SK-N-SH treated with all-trans-retinoic acid at 6 μM for 48 hours (cell line): ENCODE results near the gene GHRL.

Source experiments
- ARNTL ChIP-seq: fragments of 450-650 bp; formaldehyde crosslinking; IDR thresholded peaks from 2 replicates; pipeline ENCODE4 v1.5.0; 2020; ENCODE audit warnings: low read depth, mild to moderate bottlenecking, moderate library complexity, borderline replicate concordance
- ISL1 ChIP-seq: fragments of 250-450 bp; sonication (Bioruptor Pico); IDR thresholded peaks from 2 replicates; pipeline ENCODE4 v2.1.2; 2022; ENCODE audit warnings: mild to moderate bottlenecking, moderate library complexity
- OSR1 ChIP-seq: fragments of 250-450 bp; sonication (Bioruptor Pico); IDR thresholded peaks from 2 replicates; pipeline ENCODE4 v1.8.0; 2022; ENCODE audit warnings: moderate library complexity, mild to moderate bottlenecking, inconsistent platforms
- RARB ChIP-seq: fragments of 250-450 bp; sonication (Bioruptor Pico); IDR thresholded peaks from 2 replicates; pipeline ENCODE4 v1.8.0; 2021; ENCODE audit warnings: mild to moderate bottlenecking, moderate library complexity
- SNAI2 ChIP-seq: fragments of 250-450 bp; sonication (Bioruptor Pico); IDR thresholded peaks from 2 replicates; pipeline ENCODE4 v1.5.0; 2020; ENCODE audit warnings: mild to moderate bottlenecking, moderate library complexity
- ZC3H10 ChIP-seq: fragments of 250-450 bp; sonication (Bioruptor Pico); IDR thresholded peaks from 2 replicates; pipeline ENCODE4 v1.5.1; 2021; ENCODE audit warnings: mild to moderate bottlenecking, moderate library complexity
- ZFP3 ChIP-seq: fragments of 250-450 bp; sonication (Bioruptor Pico); IDR thresholded peaks from 2 replicates; pipeline ENCODE4 v1.5.0; 2020; ENCODE audit warnings: mild to moderate bottlenecking, moderate library complexity
- ZFP30 ChIP-seq: fragments of 450-650 bp; formaldehyde crosslinking; IDR thresholded peaks from 2 replicates; pipeline ENCODE4 v1.5.0; 2022; ENCODE audit warnings: mild to moderate bottlenecking, moderate library complexity
- ZNF8 ChIP-seq: fragments of 450-650 bp; formaldehyde crosslinking; IDR thresholded peaks from 2 replicates; pipeline ENCODE4 v1.5.0; 2020; ENCODE audit warnings: mild to moderate bottlenecking, moderate library complexity
- TF ChIP-seq, protein P1 (sequence below): fragments of 250-450 bp; sonication (Bioruptor Pico); IDR thresholded peaks from 2 replicates; pipeline ENCODE4 v1.5.1; 2020; ENCODE audit warnings: low read depth, mild to moderate bottlenecking, moderate library complexity
- TF ChIP-seq, protein P2 (sequence below): fragments of 250-450 bp; sonication (Bioruptor Pico); IDR thresholded peaks from 2 replicates; pipeline ENCODE4 v1.8.0; 2020; ENCODE audit warnings: mild to moderate bottlenecking, moderate library complexity, borderline replicate concordance
- TF ChIP-seq, protein P3 (sequence below): fragments of 250-450 bp; sonication (Bioruptor Pico); IDR thresholded peaks from 2 replicates; pipeline ENCODE4 v1.8.0; 2021; ENCODE audit warnings: low read depth, mild to moderate bottlenecking, moderate library complexity, borderline replicate concordance
- TF ChIP-seq, protein P4 (sequence below): fragments of 250-450 bp; sonication (Bioruptor Pico); IDR thresholded peaks from 2 replicates; pipeline ENCODE4 v1.5.1; 2021; ENCODE audit warnings: mild to moderate bottlenecking, moderate library complexity

DNA sequence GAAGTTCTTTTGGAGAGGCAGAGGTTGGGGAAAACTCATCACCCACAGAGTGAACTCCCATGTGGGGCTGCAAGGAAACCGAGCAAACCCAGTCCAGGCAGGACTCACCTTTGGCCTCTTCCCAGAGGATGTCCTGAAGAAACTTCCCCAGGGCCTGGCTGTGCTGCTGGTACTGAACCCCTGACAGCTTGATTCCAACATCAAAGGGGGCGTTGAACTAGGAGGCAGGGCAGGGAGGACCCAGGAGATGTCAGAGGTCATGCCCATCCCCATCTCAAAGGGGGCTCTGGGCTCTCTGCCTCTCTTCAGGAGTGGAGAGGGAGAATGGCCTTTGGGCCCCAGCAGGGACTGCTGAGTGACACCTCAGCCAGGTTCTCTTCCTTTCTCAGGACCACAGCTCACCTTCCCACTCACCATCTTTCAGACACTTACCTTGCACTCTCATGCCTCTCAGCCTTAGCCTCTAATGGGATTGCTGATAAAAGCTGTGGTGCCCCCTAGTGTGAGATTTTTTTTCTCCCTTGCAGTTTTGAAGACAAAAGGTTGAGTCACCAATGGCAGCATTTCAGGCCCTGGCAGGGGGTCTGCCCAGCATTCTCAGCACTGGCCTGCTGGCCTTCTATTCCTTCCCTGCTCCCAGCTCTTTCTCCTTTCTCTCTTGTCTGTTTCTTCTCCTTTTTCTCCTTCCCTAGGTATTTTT, 6.0 kb downstream of the GHRL start:
- no peak for TF ChIP-seq ZFP30 (CRISPR knock-in tag)
- no peak for TF ChIP-seq RARB (CRISPR knock-in tag)
- TF ChIP-seq, protein P1, sequence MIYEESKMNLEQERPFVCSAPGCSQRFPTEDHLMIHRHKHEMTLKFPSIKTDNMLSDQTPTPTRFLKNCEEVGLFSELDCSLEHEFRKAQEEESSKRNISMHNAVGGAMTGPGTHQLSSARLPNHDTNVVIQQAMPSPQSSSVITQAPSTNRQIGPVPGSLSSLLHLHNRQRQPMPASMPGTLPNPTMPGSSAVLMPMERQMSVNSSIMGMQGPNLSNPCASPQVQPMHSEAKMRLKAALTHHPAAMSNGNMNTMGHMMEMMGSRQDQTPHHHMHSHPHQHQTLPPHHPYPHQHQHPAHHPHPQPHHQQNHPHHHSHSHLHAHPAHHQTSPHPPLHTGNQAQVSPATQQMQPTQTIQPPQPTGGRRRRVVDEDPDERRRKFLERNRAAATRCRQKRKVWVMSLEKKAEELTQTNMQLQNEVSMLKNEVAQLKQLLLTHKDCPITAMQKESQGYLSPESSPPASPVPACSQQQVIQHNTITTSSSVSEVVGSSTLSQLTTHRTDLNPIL (CRISPR knock-in tag) = no peak
- no peak for TF ChIP-seq OSR1 (CRISPR knock-in tag)
- no peak for TF ChIP-seq SNAI2 (CRISPR knock-in tag)
- TF ChIP-seq ARNTL = no peak
- TF ChIP-seq ZFP3 (CRISPR knock-in tag) = no peak
- TF ChIP-seq ISL1 (CRISPR knock-in tag) = no peak
- TF ChIP-seq ZNF8 = no peak
- TF ChIP-seq, protein P2, sequence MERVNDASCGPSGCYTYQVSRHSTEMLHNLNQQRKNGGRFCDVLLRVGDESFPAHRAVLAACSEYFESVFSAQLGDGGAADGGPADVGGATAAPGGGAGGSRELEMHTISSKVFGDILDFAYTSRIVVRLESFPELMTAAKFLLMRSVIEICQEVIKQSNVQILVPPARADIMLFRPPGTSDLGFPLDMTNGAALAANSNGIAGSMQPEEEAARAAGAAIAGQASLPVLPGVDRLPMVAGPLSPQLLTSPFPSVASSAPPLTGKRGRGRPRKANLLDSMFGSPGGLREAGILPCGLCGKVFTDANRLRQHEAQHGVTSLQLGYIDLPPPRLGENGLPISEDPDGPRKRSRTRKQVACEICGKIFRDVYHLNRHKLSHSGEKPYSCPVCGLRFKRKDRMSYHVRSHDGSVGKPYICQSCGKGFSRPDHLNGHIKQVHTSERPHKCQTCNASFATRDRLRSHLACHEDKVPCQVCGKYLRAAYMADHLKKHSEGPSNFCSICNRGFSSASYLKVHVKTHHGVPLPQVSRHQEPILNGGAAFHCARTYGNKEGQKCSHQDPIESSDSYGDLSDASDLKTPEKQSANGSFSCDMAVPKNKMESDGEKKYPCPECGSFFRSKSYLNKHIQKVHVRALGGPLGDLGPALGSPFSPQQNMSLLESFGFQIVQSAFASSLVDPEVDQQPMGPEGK = no peak
- TF ChIP-seq, protein P3, sequence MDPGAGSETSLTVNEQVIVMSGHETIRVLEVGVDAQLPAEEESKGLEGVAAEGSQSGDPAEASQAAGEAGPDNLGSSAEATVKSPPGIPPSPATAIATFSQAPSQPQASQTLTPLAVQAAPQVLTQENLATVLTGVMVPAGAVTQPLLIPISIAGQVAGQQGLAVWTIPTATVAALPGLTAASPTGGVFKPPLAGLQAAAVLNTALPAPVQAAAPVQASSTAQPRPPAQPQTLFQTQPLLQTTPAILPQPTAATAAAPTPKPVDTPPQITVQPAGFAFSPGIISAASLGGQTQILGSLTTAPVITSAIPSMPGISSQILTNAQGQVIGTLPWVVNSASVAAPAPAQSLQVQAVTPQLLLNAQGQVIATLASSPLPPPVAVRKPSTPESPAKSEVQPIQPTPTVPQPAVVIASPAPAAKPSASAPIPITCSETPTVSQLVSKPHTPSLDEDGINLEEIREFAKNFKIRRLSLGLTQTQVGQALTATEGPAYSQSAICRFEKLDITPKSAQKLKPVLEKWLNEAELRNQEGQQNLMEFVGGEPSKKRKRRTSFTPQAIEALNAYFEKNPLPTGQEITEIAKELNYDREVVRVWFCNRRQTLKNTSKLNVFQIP (CRISPR knock-in tag) = no peak
- TF ChIP-seq ZC3H10 = no peak
- TF ChIP-seq, protein P4, sequence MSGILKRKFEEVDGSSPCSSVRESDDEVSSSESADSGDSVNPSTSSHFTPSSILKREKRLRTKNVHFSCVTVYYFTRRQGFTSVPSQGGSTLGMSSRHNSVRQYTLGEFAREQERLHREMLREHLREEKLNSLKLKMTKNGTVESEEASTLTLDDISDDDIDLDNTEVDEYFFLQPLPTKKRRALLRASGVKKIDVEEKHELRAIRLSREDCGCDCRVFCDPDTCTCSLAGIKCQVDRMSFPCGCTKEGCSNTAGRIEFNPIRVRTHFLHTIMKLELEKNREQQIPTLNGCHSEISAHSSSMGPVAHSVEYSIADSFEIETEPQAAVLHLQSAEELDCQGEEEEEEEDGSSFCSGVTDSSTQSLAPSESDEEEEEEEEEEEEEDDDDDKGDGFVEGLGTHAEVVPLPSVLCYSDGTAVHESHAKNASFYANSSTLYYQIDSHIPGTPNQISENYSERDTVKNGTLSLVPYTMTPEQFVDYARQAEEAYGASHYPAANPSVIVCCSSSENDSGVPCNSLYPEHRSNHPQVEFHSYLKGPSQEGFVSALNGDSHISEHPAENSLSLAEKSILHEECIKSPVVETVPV (CRISPR knock-in tag) = no peak
